Muscle of back (tissue), 11 donors: ENCODE results near the gene ATAD3C. TPM values are rescaled to one million over a fixed set of nuclear protein-coding genes. Genes with fewer than 3 reads are reported as not detected.
A peak's percentile ranks its signal among the peaks of the same experiment; 100 is the strongest.
"Not testable (repeated sequence)": the region's sequence is repeated elsewhere in the genome, so short reads cannot be mapped to it uniquely, and the experiment has no call there.

Source experiments
- DNase-seq, 3 donors: peaks; one replicate each; pipeline versions ENCODE4 v3.0.0 to v3.0.0-alpha.2; 2013
- polyA plus RNA-seq, 10 donors: library from polyadenylated mRNA; unstranded; fragments of 120-200 nt; gene quantifications; one replicate each; pipeline ENCODE4 v1.2.1, GENCODE V29; 2013; ENCODE audit not compliant: insufficient read length in 10 of 10

ATAD3C gene
- polyA plus RNA-seq, 10 donors = 0.25 to 1.5 (median 0.61) TPM

DNA sequence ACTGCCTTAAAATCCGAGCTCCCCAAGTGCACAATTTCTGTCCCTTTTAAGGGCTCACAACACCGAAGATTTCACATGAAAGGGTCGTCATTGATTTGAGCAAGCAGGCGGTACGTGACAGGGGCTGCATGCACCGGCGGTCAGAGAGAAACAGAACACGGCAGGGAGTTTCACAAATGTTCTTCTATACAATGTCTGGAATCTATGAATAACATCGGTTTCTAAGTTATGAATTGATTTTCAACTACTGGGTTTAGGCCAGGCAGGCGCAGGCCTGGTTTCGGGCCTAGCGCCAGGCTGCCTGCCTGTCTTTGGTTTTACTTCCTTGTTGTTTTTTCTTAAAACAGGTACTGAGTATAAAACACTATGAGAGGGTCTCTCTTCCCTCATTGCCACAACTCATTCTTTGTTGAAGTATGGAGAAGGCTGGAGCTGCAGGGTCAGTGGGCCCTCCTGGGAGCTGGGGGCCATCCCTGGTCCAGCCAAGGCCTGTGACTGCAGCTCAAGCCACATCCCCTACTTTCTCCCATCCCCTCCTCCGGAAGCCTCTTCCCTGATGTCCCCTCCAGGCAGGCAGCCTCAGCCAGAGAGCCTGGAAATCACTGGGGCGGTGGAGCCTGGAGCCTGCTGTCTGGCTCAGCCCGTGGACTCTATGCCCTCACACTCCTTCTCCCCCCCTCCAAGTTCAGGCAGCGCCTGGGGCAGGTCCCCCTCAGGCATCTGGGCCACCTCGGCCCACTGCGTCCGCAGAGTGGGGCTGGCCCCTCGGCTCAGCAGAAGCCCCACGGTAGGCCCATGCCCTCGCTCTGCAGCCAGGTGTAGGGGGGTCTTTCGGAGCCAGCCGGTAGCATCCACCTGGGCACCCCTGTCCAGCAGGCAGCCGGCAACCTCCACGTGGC is 30.8 kb upstream of the ATAD3C start:
- no peak for DNase-seq

DNA sequence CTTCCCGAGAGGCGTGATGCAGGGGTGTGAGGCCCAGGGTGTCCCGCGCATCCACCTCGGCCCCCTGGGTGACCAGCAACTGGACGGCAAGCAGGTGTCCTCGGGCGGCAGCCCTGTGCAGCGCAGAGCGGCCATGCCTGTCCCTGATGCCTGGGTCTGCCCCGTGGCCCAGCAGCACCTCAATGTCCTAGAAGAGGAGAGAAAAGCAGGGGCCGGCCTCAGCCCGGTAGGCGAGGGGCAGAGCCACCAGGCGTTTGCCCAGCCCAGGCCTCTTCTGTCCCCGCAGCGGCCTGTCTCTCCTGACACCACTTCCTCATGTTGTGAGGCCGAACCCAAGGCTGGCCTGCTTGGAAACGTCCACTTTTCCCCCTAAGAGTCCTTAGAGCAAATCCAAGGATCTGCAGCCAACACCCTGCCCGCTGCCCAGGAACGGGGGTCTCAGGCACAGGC is 30.1 kb upstream of the ATAD3C start:
- no peak for DNase-seq

DNA sequence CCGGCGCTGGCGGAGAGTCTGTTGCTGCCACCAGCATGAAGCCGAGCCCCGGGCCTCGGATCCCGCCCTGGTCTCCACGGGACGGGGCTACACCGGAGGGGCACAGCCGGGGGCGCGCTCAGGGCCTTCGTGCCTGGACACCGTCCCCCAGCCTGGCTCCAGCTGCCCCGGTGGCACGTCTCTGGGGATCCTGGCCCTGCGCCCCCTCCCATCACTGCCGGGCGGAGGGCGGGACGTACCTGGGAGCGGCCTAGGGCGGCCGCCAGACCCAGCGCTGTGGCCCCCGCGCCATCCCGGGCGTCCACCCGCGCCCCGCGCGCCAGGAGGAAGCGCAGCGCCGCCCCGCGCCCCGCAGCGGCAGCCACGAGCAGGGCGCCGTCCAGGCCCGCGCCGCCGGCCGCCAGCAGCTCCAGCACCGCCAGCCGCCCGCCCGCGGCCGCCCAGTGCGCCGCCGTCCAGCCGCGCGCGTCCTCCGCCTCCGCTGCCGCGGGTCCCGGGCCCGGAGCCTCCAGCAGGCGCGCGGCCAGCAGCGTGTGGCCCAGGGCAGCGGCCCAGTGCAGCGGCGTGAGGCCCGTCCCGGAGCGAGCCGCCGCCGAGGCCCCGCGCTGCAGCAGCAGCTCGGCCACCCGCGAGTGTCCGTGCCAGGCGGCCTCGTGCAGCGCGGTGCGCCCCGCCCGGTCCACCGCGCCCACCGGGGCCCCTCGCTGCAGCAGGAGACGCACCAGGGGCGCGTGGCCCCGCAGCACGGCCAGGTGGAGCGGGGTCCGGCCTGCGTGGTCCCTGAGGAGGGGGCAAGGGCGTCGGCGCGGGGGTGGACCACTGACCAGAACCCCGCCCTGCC is 29.5 kb upstream of the ATAD3C start:
- no peak for DNase-seq

DNA sequence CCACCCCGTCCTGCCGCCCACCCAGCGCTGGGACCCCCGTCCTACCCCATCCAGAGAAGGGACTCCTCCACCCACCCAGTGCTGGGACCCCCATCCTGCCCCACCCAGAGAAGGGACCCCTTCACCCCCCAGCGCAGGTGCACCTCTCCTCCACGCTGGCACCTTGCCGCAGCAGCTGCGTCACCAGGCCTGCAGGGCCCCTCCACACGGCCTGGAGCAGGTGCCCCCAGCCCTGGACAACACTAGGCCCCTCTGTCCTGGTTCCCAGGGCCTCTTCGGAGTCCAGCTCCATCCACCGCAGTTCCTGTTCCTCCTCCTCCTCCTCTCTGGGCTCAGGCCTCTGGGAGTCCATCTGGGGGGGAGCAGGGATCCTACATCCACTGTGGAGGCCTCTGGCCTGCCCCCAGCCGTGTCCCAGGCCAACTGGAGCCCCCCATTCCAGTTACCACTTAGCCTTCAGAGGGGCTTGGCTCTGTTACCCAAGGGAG is 28.8 kb upstream of the ATAD3C start:
- no peak for DNase-seq

DNA sequence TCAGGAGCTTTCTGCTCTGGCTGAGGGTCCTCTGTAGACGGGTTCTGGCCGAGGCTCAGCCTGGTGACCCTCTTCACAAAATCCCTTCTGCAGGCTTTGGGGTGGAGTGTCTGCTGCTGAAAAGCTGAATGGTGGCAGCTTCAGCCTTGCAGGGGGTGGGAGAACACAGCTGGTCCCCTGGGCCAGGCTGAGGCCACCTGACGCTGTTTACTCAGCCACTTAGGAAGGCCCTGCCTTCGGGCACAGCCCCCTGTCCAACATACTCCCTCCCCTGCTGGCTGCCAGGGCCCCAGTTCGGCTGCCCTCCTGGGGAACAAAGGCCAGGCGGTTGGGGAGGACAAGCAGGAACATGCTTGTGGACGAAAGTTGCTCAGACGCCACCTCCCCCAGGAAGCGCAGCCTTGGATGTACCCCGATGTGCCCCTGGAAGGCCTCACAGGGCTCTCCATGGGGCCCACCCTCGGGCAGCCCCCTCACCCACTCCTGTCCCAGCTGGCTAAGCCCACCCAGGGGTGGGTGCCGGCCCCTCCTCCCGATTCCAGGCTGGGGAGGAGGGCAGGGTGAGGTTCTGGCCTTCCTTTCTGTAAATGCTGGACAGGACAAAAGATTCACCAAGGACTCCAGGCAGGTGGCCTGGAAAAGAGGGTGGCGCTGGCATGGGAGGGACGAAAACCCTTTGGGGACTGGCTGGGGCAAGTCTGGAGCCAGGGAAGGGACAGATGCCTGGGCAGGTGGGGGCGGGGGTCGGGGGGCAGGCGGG is 28.2 kb upstream of the ATAD3C start, which contains the start of gene ANKRD65:
TSS of gene ANKRD65 (minus strand) at position 130 of the 760 bp plus-strand sequence. CDS start 271 bp downstream, outside the sequence.
- no peak for DNase-seq

DNA sequence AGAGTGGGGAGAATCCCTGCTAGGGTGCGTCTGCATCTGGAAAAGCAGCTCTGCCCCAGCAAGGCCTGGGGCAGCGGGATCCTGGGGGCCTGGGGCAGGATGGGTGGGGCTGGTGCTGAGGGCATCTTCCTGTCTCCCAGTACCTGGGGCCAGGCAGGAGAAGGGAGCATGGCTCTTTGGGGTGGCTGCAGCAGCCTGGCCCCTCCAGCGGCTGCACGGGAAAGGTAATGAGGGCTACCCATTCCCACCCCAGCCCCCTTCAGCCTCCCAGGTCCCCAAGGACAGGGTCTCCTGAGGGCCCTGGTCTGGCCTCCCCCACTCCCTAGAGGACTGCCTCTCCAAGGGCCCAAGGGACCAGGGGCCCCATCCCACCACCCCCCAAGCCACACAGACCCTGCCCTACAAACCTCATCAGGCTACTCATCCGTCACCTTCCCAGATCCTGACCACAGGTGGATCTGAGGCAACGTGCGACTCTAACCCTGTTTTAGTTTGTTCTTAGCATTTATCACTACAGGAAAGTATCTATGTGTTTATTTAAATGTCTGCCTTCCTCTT is 27.5 kb upstream of the ATAD3C start:
- DNase-seq = no peak

DNA sequence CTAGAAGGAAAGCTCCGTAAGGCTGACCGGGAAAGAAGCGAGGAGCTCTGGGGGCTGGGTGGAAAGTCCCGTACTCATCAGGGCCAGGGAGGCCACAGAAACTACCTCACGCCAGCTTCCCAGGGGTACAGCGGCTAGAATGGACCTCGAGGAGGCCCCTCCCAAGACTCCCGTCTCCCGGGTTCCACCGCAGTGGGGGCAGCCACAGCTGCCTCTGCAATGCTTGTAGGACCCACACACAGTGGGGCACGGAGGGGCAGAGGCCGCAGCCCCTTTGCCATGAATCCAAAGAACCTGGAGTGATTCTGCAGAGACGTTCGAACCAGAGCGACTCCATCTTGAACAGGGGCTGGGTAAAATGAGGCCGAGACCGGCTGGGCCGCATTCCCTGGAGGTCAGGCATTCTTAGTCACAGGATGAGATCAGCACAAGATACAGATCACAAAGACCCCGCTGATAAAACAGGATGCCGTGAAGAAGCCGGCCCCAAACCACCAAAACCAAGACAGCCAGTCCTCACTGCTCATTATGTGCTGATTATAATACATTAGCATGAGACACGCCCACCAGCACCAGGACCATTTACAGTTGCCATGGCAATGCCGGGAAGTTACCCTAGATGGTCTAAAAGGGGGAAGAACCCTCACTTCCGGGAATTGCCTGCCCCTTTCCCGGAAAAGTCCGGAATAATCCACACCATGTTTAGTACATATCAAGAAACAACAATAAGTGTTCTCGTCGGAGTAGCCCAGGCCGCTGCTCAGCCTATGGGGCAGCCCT is 26.8 kb upstream of the ATAD3C start:
- no peak for DNase-seq

DNA sequence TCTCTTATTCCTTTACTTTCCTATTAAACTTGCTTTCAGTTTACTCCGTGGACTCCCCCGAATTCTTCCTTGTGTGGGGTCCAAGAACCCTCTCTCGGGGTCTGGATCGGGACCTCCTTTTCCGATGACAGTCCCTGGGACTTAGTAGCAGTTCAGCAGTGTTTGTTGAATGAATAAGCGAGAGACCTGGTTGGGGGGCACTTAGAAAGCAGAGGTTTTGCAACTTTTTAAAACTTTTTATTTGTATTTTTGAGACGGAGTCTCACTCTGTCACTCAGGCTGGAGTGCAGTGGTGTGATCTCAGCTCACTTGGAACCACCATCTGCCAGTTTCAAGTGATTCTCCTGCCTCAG is 26.3 kb upstream of the ATAD3C start:
- DNase-seq = no peak

DNA sequence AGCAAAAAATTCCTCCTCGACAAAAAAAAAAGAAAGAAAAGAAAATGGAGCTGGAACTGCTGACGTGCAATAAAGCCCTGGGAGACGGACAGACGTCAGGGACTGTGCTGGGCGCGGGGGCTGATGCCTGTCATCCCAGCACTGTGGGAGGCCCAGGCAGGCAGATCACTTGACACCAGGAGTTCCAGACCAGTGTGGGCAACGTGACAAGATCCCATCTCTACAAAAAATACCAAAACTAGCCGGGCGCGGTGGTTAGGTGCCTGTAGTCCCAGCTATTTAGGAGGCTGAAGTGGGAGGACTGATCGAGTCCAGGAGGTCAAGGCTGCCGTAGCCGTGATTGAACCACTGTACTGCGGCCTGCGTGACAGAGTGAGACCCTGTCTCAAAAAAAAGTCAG is 24.8 kb upstream of the ATAD3C start:
- no peak for DNase-seq

DNA sequence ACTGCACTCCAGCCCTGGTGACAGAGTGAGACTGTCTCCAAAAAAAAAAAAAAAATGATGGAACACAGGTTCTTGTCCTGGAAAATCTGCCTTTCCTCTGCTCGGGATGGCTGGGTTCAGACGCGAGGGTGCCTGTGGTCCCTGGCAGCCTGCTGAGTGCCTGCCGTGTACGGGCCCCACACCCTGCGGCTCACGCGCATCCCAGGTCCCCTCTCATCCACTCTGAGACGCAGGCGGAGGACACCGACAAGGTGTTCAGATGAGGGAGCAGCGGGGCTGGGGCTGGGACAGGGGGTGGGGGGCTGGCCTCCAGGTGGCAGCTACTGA is 24.1 kb upstream of the ATAD3C start:
- no peak for DNase-seq

DNA sequence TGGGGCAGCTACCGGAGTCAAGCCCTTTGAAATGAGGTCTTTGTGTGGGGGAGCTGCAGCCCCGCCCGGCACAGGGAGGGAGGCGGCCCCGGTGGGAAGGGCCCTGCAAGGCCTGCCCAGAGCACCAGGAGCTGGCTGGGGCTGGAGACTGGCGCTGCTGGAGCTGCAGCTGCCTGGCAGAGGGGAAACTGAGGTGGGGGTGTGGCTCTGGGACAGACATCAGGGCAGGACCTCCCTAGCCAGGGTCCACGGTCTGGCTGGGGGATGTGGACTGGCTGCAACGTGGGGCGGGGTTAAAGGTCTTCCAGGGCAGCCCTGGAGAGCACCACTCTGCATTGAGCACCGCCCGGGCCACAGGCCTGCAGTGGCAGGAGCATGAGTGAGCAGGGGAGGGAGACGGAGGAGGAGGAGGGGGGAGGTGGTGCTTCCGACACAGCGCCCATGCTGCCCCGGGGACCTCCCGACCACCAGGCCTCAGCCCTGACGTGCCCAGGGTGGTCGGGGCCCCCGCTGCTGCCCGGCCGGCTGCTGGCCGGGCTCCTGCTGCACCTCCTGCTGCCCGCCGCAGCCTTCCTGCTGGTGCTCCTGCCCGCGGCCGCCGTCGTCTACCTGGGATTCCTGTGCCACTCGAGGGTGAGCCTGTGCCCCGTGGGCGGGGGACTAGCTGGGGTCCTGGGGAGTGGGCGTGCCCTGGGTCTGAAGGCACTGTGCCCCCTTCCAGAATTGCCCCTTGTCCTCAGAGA is 23.6 kb upstream of the ATAD3C start:
- DNase-seq = no peak

DNA sequence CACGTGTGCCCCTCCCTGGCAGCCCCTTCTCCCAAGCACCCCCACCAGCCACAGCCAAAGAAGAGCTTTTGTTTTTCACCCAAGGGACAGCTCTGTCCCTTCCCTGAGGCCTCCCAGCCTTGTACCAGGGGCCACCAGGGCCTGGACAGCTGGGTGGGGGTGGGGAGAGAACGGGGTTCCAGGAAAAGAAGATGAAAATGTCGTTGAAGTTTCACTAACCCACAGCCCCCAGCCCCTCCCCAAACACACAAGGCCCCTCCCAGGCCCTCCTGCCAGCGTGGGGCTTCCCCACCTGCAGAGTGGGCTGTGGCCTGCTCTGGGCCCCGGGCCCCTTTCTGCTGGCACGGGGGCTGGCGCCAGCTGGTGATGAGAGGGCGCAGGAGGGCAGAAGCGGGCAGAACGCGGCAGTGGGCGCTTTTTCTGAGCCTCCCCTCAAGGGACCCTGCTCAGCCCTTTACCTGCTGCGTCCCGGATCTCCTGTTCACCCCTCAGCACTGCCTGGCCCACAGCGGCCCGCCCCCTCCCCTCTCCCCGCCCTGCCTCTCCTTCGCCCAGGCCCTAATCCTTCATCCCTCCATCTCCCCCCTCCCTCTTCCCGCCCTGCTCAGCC is 22.9 kb upstream of the ATAD3C start:
- DNase-seq = no peak

DNA sequence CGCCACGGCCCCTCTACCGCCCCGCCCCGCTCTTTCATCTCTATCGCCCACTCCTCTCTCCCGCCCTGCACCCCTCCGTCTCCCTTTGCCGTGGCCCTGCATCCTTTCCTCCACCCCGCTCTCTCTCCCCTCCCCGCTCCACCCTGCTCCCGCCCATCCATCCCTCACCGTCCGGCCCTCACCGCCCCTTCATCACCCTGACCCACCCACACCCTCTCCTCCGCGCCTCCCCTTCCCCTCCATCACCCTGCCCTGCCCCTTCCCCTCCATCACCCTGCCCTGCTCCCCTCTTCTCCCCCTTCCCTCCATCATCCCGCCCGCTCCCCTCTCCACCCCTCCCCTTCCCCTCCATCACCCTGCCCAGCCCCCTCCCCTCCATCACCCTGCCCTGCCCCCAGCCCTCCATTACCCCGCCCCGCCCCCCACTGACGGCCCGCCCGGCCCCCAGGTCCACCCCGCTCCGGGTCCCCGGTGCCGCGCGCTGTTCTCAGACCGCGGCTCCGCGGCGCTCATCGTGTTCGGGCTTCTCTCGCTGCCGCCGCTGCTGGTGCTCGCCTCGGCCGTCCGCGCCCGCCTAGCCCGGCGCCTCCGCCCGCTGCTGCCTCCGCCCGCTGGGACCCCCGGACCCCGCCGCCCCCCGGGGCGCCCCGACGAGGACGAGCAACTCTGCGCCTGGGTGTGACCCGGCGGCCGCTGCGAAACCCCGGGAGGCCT is 22.2 kb upstream of the ATAD3C start:
- no peak for DNase-seq

DNA sequence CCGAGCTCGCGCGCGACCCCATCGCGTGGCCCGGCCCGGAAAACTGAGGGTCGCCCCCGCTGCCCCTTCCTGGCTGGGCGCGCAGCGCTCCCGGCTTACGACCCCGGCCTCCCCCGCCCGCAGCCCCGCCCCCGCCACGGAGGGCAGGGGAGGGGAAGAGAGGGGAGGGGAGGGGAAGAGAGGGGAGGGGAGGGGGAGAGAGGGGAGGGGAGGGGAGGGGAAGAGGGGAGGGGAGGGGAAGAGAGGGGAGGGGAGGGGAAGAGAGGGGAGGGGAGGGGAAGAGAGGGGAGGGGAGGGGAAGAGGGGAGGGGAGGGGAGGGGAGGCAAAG is 21.7 kb upstream of the ATAD3C start:
- DNase-seq = no peak

DNA sequence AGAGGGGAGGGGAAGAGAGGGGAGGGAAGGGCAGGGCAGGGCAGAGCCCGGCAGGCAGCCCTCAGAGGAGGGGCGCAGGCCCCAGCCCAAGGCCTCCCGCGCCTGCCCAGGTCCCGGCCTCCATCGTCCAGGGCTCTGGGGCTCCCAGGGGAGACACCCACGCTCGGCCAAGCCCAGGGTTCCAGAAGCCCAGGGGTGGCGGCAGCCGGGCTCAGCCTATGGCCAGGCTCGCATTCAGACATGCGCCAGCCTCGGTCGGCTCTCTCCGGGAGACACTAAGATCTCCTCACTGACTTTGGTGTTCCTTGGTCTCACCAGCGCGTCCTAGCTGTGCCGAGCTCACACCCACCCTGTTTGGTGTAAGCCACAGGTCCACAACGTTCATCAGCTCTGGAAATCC is 21.3 kb upstream of the ATAD3C start:
- DNase-seq = no peak

DNA sequence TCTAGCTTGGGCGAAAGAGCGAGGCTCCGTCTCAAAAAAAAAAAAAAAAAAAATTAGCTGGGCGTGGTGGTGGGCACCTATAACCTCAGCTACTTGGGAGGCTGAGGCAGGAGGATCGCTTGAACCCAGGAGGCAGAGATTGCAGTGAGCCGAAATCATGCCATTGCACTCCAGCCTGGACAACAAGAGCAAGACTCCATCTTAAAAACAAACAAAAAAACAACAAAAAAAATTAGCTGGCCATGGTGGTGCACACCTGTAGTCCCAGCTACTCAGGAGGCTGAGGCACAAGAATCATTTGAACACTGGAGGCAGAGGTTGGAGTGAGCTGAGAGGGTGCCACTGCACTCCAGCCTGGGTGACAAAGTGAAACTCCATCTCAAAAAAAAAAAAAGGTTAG is 20.5 kb upstream of the ATAD3C start:
- DNase-seq = not testable (repeated sequence)

DNA sequence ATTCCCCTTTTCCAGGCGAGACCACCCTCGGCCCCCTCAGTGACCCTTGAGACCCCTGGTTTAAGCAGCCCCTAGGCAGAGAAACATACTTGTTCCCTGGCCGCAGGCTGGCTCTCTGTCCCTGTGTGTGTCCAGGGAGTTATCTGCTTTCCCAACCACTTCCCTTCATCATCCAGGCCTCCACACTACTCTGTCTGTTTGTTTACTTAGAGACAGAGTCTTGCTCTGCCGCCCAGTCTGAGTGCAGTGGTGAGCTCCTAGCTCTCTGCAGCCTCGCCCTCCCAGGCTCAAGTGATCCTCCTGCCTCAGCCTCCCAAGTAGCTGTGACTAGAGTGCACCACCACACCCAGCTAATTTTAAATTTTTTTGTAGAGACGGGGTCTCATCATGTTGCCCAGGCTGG is 19.8 kb upstream of the ATAD3C start:
- DNase-seq = peak in 1 of 3 donors; percentile 79

DNA sequence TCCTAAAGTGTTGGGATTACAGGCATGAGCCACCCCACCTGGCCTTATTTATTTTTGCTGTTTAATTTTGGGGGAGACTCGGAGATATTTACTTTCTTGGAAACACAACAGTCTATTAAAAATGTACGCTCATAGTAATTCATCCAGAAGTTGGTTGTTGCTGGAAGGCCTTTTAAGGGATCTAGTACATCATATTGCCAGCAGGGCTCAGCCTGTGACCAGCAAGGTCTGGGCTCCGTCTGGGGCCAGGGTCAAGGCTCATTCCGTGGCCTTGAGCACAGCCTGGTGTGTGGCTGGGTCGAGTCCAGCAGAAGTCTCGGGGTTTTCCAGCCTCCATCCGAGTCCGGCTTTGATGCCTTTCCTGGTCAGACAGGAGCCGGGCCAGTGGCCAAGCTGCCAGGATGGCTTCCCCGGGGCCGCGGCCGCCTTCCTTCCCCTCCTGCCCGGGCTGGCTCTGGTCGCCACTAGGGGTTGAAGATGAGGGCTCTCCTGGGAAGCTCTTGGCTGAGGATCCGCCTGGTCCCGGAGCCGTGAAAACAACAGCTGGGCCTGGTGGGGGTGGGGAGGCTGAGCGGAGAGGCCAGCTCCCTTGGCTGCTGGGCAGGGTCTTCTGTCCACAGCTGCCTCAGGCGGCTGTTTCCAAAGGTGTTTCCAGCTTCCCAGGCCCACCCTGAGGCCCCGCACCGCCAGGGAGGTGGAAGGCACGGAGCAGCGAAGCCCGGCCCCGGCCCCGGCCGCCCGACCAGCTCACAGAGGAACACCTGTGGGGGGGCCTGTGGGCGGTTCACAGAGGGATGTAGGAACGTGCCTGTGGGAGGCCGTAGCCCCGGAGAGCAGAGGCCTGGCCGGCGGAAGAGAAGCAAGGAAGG is 19.1 kb upstream of the ATAD3C start:
- DNase-seq = peak; percentile 81 to 95 (median 85)
